ENCODE data around the gene PTPRG.

- TF ChIP-seq, protein P1, sequence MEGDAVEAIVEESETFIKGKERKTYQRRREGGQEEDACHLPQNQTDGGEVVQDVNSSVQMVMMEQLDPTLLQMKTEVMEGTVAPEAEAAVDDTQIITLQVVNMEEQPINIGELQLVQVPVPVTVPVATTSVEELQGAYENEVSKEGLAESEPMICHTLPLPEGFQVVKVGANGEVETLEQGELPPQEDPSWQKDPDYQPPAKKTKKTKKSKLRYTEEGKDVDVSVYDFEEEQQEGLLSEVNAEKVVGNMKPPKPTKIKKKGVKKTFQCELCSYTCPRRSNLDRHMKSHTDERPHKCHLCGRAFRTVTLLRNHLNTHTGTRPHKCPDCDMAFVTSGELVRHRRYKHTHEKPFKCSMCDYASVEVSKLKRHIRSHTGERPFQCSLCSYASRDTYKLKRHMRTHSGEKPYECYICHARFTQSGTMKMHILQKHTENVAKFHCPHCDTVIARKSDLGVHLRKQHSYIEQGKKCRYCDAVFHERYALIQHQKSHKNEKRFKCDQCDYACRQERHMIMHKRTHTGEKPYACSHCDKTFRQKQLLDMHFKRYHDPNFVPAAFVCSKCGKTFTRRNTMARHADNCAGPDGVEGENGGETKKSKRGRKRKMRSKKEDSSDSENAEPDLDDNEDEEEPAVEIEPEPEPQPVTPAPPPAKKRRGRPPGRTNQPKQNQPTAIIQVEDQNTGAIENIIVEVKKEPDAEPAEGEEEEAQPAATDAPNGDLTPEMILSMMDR (optimal IDR thresholded peaks at IDR 0.05 in 1 of 3, IDR thresholded peaks at IDR 0.05 in 1 of 3, conservative IDR thresholded peaks at IDR 0.05 in 1 of 3; ENCODE audit: extremely low read depth in 1 of 3, insufficient read depth in 2 of 3, low read length in 3 of 3) = no peak
- no peak for TF ChIP-seq EZH2 (IDR thresholded peaks at IDR 0.05; ENCODE audit: low read length)
These were observed 102.7 kb downstream of the PTPRG start for GRCh38 chr3:61664105-61664482.

All from keratinocyte (primary cell).